Activated CD4-positive, alpha-beta T cell treated with anti-CD3 and anti-CD28 coated beads, Interleukin-2, Interleukin-4, amounts not matched to agents 100 ng/mL and 50 ng/mL, durations not matched to agents 16 hours and 8 hours (primary cell): Measurements from ENCODE around the gene WDR59.

Experiments used
- DNase-seq: peaks from one replicate; pipeline ENCODE4 v3.0.0-alpha.2; 2020; ENCODE audit warnings: low spot score

Gene WDR59

DNA sequence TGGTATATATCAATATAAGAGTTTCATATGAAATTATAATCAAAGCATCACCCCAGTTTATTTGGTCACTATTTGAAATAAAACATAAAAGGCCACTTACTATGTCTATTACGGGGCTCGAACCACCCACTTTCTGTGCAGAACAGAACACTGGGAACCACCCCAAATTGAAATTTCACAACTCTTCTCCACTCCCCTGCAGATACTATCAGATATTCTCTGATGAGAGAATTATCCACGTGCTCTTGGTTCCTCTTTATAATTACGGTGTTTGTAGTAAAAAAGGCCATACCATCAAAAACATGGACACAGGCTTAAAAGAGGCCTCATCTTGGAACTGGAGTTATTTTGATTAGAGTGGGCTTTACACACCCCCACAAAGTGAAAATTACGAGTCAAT, 82.8 kb downstream of the WDR59 start:
- no peak for DNase-seq

DNA sequence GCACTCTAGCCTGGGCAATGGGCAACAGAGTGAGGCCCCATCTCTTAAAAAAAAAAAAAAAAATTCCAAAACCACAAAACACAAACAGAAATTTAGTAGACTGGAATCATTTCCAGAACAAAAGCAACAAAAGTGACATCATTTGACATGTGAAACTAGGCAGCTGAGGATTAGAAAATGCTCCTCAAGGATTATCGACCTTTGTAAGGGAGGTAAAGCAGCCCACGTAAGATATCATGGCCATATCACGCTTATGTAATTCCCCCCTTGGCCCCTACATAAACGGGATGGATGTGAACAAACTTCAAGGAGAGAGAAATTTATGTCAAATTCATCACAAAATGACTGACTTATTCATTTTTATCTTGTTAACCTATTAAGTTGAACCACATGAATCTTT, 83.3 kb downstream of the WDR59 start:
- no peak for DNase-seq

DNA sequence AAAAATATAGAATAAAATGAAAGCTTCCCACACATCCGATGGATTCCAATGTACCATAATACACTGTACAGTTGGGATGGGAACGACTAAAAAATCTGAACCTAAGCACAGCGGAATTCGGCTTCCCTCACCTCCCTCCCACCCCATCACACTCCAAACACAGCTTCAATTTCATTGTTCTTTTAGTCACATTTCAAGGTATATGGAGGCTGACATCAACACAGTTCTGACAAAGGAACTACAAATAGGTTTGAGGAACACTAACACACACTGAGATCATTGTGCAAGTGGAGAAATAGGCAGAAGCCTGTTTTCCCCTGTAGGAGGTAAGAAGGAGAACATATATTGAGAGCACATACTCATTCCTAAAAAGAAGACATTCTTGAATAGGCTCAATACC, 85.1 kb downstream of the WDR59 start:
- no peak for DNase-seq

DNA sequence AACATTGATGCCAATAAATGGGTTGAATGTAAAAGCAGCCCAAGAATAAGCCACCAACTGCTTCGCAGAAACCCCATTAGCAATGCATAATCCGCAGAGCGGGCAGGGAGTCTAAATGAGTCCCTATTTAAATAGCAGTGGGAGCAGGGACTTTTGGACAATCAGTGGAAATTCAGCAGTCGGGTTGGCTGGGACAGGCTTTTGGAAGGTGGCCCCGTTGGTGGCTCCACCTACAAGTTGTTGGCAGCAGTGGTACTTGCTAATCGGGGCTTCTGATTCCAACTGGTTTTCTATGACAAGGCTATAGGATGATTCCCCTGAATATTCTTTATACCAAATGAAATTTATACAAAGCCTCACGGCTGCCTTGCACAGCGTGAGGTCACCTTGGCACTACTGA, 86.3 kb downstream of the WDR59 start:
- DNase-seq, result no peak

DNA sequence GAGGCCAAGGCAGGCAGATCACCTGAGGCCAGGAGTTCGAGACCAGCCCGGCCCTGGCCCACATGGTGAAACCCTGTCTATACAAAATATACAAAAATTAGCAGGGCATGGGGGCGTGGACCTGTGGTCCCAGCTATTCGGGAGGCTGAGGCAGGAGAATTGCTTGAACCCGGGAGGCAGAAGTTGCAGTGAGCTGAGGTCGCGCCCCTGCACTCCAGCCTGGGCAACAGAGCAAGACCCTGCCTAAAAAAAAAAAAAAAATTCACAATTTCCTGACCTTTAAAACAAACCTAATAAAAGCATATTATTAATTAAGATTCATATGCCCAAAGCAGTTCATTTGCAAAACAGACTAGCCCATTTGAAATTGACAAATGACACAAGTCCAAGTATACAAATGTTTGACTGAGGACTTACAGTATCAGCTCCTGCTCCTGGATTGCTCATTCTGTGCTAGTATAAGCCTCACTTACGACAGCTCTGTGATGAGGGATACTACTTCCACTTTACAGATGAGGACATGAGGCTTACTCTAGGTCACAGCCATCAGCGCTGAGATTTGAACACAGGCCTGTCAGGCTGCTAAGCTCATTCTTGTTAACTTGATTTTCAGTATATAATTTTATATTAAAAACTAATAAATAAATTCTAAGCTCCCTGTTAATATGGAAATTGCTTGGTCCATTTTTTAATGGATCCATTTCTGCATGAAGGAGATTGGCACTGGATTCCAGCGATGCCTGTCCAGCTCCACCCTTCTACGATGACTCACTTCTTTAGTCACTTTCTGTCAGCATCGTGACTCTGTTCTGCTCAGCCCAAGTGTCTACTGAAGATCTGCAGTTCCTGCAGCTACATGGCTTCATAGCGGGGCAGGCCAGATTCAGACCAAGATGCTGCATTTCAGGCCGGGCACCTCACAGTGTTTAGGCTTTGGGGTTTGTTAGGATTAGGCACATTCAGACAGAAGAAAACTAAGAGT, 88.2 kb downstream of the WDR59 start:
- DNase-seq, result no peak

DNA sequence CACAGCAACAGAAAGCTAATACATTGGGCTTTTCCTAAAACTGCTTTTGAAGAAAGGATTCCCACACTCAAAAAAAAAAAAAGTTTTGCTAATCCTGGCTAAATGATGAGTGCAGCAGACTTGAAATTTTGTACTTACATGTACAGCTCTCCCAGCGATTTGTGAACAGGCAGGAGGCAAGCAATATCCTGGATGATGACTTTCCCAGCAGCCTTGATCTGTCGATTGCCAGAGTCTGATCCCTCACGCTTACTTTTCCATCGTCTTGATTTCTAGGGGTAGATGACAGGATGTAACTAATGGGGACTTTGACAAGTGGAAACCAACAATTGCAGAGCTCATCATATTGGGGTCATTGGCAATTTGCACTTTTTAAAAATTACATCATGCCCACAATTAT, 91.4 kb downstream of the WDR59 start:
- no peak for DNase-seq

DNA sequence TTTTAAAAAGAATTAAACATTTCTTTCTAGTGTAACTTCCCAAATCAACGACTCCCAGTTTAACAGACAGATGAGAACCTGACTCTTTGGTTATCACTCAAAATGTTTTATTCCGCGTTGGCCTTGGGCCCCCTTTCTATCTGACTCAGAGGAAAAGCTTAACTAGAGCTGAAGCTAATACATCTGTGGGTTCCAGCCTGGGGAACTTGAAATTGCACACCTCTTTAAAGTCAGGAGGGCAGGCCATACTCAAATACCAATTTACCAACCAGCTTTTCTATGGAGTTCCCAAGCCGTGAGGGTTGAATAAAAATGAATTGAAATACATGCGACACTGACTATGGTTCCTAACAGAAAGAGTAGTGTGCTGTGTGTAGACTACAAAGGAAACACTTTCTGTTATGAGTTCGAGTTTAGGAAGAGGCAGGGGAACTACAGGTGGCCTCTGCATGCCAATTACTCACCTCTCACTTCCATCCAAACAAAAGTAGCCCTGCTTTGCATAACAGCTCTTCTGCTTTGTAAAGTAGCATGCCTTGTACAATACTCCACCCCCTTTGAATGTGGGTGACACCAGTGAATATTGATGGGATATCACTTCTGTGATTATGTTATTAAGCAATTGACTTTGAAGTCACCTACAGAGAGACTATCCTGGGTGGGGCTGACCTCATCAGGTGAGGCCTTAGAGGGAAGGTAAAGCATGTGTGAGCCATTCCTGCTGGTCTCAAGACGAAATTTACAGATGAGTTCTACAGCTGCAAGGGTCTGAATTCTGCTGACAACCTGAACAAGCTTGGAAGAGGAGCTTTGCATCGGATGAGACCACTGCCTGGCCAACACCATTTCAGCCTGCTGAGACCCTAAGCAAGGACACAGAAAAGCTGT, 92.1 kb downstream of the WDR59 start:
- no peak for DNase-seq

DNA sequence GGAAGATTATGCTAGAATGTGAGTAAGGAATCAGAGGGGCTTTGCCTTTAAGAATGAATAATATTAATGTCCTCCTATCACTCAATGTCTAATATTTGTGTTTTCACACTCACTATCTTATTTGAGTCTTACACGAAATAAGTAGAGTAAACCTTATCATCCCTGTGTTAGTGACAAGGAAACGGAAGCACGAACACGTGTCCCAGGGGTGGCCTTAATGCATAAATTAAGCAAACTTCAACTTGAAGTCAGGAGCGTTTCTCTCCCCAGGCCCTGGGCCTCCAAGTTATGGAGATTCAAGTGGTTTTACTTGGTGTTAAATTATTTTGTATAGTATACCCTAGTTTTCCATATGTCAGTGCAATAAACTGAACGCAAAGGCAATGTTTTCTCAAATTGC, 96.0 kb downstream of the WDR59 start:
- DNase-seq, result no peak

DNA sequence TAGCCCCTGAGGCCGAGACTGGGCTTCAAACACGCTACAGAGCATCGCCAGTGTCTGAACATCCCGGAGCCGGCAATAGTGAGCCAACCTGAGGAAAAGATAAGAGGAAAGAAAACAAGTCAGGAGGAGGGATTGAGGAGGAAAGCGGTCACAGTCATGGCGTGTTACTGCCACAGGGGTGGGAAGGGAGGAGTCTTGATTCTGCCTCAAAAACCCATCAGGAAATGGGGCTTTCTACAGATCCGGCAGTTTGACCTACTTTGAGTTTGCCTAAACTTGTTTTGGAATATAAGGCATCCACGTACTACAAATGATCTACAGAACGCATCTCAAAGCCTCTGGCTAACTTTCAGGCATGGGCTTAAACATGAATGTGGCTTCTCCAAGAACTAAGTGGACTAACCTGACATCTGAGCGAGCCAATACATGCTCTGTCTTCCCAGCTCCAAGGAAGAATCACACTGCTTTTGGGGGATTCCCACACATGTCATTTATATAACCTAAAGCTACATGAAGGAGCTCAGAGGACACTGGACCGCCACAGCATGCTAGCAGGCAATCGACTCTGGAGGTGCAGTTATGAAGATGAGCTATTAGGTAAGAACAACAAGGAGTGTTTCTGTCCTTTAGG, 96.6 kb downstream of the WDR59 start:
- no peak for DNase-seq

DNA sequence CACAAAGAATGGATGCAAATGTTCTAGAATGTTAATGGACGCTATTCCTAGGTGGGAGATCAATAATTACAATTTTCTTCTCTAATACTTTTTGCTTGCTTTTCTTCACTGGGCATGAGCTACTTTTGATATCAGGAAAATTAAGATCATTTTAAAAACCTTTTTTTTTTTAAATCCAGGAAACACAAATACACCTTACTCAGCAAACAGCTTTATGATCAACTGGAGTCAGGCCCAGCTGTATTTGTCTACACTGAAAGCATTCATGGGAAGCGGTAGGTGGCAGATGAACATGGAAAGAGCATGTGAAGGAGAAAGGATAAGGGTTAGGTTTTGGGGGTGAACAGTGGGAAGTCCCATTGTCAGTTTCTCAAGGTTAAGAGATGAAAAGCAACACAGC, 97.8 kb downstream of the WDR59 start:
- no peak for DNase-seq

DNA sequence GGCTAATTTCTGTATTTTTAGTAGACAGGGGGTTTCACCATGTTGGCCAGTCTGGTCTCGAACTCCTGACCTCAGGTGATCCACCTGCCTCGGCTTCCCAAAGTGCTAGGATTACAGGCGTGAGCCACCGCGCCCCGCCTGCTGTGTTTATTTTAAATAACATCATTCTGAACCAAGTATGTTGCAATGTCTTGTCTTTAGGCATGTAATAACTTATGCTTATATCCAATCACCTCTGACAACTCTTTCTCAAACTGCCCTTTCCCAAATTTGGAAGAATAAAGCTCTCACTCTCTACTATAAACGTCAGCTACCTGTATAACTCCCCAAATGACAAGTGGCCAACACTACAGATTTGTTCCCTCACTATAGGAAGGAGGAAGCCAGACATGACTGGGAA, 107.2 kb downstream of the WDR59 start:
- no peak for DNase-seq

DNA sequence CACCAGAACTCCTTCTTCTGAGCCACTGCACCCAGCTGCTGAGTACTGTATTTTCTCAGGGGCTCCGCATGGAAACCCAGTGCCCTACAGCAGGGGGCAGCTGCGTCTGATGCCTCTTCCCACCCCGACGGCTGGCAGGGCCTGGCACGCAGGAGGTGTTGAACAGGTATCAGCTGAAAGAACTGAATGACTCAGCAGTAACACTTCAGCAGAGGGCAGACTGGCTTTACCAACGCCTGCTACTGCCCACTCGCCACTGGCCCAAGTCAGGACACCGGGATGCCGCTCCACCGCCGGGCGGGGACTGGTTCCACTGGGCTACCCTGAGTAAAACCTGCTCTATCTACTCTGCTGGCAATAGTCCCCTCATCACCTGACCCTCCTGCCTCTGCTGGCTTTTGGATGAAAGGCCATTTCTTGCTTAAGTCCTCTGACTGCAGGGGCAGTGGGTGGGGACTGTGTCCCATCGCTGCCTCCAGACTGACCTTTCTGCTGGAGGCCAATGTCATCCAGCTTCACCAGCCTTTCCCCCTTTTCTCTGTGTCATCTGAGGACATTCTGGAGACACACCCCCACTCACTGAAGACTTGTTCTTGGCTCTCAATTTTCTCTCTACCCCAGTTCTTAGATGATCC, 109.9 kb downstream of the WDR59 start:
- no peak for DNase-seq

DNA sequence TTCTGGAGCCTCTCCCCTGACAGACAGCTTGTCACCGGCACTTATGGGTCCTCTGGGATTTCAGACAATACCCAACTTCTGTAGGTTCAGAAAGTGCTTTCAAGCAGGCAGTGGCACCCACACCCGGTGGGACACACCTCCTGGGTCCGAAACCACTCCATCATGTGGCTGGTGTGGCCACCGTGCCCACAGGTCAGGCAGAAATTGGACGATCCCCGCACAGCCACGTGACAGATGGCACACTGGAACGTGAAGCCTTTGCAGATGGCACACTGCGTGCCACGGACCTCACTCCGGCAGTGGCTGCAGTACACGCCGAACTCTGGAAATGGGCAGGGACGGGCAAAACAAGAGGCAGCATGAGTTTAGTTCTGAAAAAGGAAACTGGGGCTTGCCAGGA, 110.8 kb downstream of the WDR59 start:
- no peak for DNase-seq

DNA sequence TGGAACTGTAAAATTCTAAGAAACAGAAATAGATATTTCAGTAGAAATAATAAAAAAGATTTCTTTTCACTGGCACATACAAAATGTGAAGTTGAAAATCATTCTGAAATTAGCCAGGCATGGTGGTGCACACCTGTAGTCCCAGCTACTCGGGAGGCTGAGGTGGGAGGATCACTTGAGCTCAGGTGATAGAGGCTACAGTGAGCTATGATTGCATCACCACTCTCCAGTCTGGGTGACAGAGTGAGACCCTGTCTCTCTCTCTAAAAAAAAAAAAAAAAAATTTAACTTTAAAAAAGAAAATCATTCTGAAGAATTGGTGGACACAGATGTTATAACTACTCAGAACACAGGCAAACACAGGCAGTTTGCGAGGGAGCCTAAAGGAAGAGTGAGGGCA, 112.6 kb downstream of the WDR59 start:
- DNase-seq, result no peak

DNA sequence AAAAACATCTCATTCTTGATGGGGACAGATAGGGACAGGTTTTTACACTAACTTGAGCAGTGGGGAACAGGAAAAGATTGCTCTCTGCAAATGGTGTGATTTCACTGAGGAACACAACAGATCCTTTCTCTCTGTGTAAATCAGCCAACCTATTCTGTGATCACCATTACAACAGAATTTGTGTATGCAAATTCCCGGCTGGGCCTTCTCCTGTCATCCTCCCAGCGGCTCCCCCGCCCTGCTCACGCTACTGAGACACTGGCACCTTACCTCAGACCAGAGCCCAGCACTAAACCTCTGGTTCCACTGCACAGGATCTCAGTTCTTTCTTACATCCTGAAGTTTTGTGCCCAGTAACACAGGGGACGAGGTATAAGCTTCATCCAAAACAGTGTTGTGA, 113.3 kb downstream of the WDR59 start:
- DNase-seq, result no peak

DNA sequence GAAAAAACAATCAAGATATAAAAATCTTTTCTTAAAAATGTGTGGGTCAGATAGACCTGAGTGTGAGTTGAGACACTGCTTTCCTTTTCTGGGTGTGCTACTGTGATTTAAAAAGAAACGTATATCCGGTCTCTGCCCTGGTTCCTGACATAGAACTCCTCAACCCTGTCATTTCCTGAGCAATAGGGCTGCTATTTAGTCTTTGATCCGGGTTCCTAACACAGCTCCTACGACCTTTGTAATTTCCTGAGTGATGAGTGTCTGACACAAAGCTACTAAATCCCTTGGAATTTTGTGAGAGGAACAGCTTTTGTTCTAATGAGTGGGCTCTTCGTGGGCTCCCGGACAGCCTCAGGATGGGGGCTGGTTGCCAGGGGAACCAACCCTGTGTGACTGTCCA, 116.4 kb downstream of the WDR59 start:
- peak; percentile 14 for DNase-seq

DNA sequence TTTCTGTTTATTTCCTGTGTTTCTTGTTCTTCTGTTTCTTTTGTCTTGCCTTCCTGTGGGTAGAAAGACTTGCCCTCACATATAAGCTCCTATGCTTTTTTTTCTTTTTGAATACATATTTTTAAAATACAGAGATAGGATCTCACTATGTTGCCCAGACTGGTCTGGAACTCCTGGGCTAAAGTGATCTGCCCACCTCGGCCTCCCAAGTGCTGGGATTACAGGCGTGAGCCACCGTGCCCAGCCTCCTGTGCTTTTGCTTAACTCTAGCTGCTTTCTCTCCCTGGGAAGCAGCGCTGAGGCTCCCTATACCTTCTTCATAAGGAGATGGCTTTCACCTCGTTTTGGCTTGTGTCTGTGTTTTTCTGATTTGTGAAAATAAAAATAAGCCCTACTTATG, 116.9 kb downstream of the WDR59 start:
- no peak for DNase-seq

DNA sequence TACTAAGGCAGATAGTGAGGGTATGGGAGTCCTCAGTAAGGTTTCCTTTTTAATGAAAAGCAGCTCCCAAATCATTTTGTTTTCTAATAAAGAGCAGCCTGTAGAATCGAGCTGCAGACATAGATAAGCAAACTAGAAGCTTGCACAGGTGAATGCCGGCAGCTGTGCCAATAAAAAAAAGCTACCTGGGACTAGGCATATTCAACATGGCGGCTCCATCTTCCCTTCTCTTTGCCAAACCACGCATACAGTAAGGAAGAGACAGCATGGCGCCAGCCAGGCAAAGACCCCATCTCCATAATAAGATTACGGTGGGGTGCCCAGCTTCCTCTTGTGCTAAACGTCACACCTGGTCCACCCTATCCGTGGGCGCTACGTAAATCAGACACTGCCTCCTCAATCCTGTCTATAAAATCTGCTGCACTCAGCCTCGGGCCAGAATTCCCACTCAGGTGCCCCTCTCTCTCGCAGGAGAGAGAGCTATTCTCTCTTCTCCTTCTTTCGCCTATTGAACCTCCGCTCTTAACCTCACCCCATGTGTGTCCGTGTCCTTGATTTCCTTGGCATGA, 117.6 kb downstream of the WDR59 start:
- DNase-seq, result no peak

DNA sequence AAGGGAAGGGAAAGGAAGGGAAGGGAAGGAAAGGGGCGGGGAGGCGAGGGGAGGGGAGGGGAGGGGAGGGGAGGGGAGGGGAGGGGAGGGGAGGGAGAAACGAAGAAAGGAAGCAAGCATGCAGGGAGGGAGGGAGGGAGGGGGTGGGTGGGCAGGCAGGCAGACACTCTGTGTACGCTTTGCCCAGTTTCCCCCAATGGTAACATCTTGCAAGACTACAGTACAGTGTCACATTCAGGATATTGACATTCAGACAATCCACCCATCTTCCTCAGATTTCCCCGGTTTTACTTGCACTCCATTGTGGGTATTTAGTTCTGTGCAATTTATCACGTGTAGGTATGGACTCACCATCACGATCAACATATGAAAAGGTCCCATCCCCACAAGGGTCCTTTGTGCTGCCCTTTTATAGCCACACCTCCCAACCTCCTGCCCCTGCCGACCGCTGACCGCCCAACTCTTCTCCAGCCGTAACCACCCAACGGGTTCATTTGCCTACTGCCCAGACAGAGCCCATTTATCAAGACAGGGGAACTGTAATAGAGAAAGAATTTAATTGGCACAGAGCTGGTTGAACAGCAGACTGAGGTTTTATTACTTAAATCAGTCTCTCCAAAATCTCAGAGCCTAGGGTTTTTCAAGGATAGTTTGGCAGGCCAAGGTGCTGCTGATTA, 118.9 kb downstream of the WDR59 start:
- no peak for DNase-seq

DNA sequence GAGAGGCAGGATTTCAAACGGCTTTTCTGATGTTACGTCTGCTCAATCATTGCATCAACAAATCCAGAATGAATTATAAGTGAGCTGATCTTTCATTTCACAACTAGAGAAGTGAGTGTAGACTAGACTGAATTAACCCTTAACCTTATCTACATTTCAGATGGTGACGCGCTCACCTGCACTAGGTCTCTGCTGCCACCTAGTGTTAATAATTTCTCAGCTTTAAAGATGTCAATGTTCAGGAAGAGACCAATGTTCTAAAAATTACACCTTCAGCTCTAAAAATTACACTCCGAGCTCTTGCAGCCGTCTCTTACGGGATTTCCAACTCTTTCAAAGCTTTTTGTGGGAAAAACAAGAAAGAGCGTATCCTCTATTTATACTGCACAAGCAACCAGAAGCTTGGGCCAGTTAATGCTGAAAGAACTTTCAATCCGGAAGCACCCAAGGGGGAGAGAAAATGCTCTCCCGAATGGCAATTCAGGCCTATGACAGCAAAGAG, 122.1 kb downstream of the WDR59 start:
- peak; percentile 53 for DNase-seq

DNA sequence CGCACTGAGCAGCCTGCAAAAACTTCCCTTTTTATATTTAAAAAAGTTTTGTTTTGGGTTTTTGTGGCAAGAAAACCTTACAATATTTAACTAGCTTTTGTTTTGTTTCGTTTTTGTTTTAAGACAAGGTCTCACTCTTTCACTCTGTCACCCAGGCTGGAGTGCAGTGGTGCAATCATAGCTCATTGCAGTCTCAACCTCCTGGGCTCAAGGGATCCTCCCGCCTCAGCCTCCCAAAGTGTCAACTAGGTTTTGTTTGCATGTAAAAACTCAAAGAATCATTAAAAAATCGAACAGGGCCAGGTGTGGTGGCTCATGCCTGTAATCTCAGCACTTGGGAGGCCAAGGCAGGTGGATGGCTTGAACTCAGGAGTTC, 132.4 kb downstream of the WDR59 start:
- DNase-seq, result no peak
